Ishikawa (cell line): ENCODE results near the gene ATXN7.

Experiments used
- CEBPB ChIP-seq: IDR thresholded peaks from 2 replicates; pipeline ENCODE4 v1.6.1; 2012
- CREB1 ChIP-seq: IDR thresholded peaks from 2 replicates; pipeline ENCODE4 v1.6.1; 2012; ENCODE audit warnings: low read depth
- EGR1 ChIP-seq: IDR thresholded peaks from 2 replicates; pipeline ENCODE4 v1.6.1; 2012
- EP300 ChIP-seq: IDR thresholded peaks from 2 replicates; pipeline ENCODE4 v1.6.1; 2012; ENCODE audit warnings: borderline replicate concordance
- FOXM1 ChIP-seq: IDR thresholded peaks from 2 replicates; pipeline ENCODE4 v1.6.1; 2012; ENCODE audit warnings: low read depth, borderline replicate concordance
- NFIC ChIP-seq: IDR thresholded peaks from 2 replicates; pipeline ENCODE4 v1.6.1; 2012
- RAD21 ChIP-seq: IDR thresholded peaks from 2 replicates; pipeline ENCODE4 v1.6.1; 2012; ENCODE audit warnings: low read depth
- TAF1 ChIP-seq: IDR thresholded peaks from 2 replicates; pipeline ENCODE4 v1.6.1; 2012; ENCODE audit warnings: low read depth, mild to moderate bottlenecking
- TCF12 ChIP-seq: IDR thresholded peaks from 2 replicates; pipeline ENCODE4 v1.6.1; 2012; ENCODE audit warnings: low read depth
- TEAD4 ChIP-seq: IDR thresholded peaks from 2 replicates; pipeline ENCODE4 v1.6.1; 2012
- YY1 ChIP-seq: IDR thresholded peaks from 2 replicates; pipeline ENCODE4 v1.6.1; 2012; ENCODE audit warnings: low read depth
- ZBTB7A ChIP-seq: IDR thresholded peaks from 2 replicates; pipeline ENCODE4 v1.6.1; 2012; ENCODE audit warnings: low read depth
- TF ChIP-seq, protein P1 (sequence below): IDR thresholded peaks from 2 replicates; pipeline ENCODE4 v1.6.1; 2012
- TF ChIP-seq, protein P2 (sequence below): IDR thresholded peaks from 2 replicates; pipeline ENCODE4 v1.6.1; 2012
- TF ChIP-seq, protein P3 (sequence below): IDR thresholded peaks from 2 replicates; pipeline ENCODE4 v1.6.1; 2012; ENCODE audit warnings: low read depth, mild to moderate bottlenecking

ATXN7 gene

DNA sequence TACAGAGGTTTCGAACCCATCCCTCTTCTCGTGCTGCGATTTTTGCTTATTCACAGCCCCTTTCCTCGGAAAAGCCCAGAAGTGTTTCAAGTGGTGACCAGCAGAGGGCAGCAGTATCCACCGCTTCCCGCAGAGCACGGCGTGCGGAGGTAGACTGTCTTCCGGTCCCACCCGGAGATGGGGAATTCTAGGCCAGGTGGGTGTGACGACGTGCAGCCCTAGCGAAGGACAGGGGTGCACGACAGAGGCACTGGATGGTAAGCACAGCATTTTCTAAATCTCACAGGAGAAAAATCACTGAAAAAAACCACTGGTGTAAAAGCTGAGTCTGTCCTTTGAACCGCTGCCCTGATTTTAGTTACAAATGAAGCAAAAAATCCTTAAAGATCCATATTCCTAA is 167.1 kb downstream of the ATXN7 start:
- no peak for TF ChIP-seq CEBPB
- TF ChIP-seq, protein P1, sequence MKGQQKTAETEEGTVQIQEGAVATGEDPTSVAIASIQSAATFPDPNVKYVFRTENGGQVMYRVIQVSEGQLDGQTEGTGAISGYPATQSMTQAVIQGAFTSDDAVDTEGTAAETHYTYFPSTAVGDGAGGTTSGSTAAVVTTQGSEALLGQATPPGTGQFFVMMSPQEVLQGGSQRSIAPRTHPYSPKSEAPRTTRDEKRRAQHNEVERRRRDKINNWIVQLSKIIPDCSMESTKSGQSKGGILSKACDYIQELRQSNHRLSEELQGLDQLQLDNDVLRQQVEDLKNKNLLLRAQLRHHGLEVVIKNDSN, result no peak
- no peak for TF ChIP-seq NFIC
- no peak for TF ChIP-seq FOXM1
- no peak for TF ChIP-seq EGR1
- no peak for TF ChIP-seq TAF1
- no peak; the same call in 1 of the 2 replicates for TF ChIP-seq TCF12
- TF ChIP-seq EP300, result 0 out of 2 replicates have a peak, but pooled peaks have one; percentile 22
- TF ChIP-seq RAD21, result peak; percentile 99
- TF ChIP-seq, protein P2, sequence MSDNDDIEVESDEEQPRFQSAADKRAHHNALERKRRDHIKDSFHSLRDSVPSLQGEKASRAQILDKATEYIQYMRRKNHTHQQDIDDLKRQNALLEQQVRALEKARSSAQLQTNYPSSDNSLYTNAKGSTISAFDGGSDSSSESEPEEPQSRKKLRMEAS, result peak; percentile 90
- TF ChIP-seq, protein P3, sequence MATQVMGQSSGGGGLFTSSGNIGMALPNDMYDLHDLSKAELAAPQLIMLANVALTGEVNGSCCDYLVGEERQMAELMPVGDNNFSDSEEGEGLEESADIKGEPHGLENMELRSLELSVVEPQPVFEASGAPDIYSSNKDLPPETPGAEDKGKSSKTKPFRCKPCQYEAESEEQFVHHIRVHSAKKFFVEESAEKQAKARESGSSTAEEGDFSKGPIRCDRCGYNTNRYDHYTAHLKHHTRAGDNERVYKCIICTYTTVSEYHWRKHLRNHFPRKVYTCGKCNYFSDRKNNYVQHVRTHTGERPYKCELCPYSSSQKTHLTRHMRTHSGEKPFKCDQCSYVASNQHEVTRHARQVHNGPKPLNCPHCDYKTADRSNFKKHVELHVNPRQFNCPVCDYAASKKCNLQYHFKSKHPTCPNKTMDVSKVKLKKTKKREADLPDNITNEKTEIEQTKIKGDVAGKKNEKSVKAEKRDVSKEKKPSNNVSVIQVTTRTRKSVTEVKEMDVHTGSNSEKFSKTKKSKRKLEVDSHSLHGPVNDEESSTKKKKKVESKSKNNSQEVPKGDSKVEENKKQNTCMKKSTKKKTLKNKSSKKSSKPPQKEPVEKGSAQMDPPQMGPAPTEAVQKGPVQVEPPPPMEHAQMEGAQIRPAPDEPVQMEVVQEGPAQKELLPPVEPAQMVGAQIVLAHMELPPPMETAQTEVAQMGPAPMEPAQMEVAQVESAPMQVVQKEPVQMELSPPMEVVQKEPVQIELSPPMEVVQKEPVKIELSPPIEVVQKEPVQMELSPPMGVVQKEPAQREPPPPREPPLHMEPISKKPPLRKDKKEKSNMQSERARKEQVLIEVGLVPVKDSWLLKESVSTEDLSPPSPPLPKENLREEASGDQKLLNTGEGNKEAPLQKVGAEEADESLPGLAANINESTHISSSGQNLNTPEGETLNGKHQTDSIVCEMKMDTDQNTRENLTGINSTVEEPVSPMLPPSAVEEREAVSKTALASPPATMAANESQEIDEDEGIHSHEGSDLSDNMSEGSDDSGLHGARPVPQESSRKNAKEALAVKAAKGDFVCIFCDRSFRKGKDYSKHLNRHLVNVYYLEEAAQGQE, result no peak
- TF ChIP-seq TEAD4, result peak; percentile 46
- TF ChIP-seq CREB1, result no peak
- no peak for TF ChIP-seq ZBTB7A
- TF ChIP-seq YY1, result 0 out of 2 replicates have a peak, but pooled peaks have one; percentile 41

DNA sequence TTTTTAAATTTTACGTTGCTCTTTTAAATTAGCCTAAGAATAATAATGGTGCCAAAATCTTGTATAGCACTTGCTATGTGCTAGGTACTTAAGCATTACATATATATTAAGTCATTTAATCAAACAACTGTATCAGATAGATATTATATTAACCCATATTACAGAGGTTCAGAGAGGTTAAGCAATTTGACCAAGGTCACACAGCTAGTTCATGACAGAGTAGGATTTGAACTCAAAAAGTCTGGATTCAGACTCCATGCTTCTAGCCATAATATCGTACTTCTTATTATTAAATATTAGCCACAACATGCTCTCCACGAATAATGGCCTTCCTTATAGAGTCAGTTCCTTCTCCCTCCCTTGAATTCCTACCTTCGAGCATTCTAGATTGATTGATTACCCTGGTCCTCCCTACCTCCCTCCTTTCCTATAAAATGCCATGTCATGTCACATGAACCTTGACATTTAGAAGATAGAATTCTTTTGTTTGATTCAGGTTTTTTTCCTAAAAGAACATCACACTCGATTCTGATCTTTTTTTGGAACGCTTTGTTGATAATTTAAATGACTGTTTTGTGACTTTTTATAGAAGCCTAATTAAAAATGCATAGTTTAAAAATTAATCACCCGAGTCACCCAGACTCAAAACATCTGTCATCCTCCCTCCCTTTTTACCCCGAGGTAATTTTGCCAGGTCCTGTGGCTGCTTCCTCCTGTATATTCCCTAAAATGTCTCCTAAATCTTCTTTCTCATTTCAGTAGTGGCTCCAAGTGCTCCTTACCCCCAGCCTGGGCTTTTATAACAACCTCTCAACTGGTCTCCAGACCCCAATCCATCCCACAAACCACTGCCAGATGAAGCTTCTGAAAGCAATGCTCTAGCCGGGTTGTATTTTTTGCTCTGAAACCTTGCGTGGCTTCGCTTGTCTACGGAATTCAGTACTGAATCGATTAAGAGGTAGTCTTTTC is 168.2 kb downstream of the ATXN7 start:
- TF ChIP-seq TCF12 (no peak), NFIC (no peak), EGR1 (no peak), CREB1 (no peak), CEBPB (no peak), EP300 (no peak), RAD21 (no peak), TAF1 (no peak), TEAD4 (no peak), FOXM1 (no peak), YY1 (no peak), ZBTB7A (no peak)
- TF ChIP-seq, protein P2, result no peak
- TF ChIP-seq, protein P3, result no peak
- TF ChIP-seq, protein P1, result no peak

DNA sequence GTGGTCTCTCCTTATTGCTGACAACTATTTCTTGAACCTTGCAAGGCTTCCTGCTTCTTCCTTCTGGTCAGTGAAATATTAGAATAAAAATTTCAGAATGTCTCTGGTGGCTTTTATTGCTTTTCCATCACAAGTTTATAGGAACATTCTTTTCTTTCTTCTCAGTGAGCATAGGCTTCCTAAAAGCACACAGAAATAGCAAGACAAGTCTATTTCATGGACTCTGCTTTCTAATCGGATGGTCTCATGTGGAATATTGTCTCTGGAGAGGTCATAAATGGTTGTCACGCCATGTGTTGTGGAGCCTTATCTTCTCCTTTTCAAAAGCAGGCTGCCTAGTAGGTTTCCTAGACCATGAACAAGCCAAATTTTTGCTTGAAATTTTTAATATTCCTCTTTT is 169.4 kb downstream of the ATXN7 start:
- TF ChIP-seq RAD21 (no peak), TCF12 (no peak), EP300 (no peak), NFIC (no peak), TEAD4 (no peak), FOXM1 (no peak), ZBTB7A (no peak), EGR1 (no peak), YY1 (no peak), CEBPB (no peak), TAF1 (no peak), CREB1 (no peak)
- TF ChIP-seq, protein P3, result no peak
- TF ChIP-seq, protein P1, result no peak
